Endothelial cell (in vitro differentiated cells): ENCODE data around the gene MCTP1. TPM values are rescaled to one million over a fixed set of nuclear protein-coding genes. Genes with fewer than 3 reads are reported as not detected.

Source experiments
- DNase-seq: peaks from one replicate; pipeline ENCODE4 v3.0.0; 2021; ENCODE audit warnings: low spot score
- H3K27ac Mint-ChIP-seq: one replicate; pipeline ENCODE4 v1.8.0; 2021; ENCODE audit warnings: mixed read lengths, inconsistent platforms; ENCODE audit not compliant: unreplicated experiment
- H3K27me3 Mint-ChIP-seq: one replicate; pipeline ENCODE4 v1.8.0; 2021; ENCODE audit warnings: mild to moderate bottlenecking, moderate library complexity, mixed read lengths, inconsistent platforms; ENCODE audit not compliant: unreplicated experiment
- H3K36me3 Mint-ChIP-seq: one replicate; pipeline ENCODE4 v1.8.0; 2021; ENCODE audit warnings: mild to moderate bottlenecking, low read depth, mixed read lengths, inconsistent platforms; ENCODE audit not compliant: unreplicated experiment
- H3K4me1 Mint-ChIP-seq: one replicate; pipeline ENCODE4 v1.8.0; 2021; ENCODE audit warnings: mild to moderate bottlenecking, mixed read lengths, inconsistent platforms; ENCODE audit not compliant: unreplicated experiment
- H3K4me3 Mint-ChIP-seq: one replicate; pipeline ENCODE4 v1.8.0; 2021; ENCODE audit warnings: mild to moderate bottlenecking, mixed read lengths, inconsistent platforms; ENCODE audit not compliant: unreplicated experiment
- H3K9me3 Mint-ChIP-seq: one replicate; pipeline ENCODE4 v1.8.0; 2021; ENCODE audit warnings: mixed read lengths, inconsistent platforms; ENCODE audit not compliant: unreplicated experiment
- total RNA-seq: library from RNA; stranded (reverse); fragmentation: NEBNext Ultra II Directional; extraction: Animal tissue kit (Norgen Biotek cat#: 25700); gene quantifications from one replicate; pipeline ENCODE4 v1.2.1, GENCODE V29; 2021; ENCODE audit not compliant: unreplicated experiment
- TF ChIP-seq, protein P1 (sequence below): fragments of 200-600 bp; sonication (generic); IDR thresholded peaks from one replicate; pipeline ENCODE4 v1.5.0; 2021; ENCODE audit warnings: antibody characterized with exemption; ENCODE audit not compliant: unreplicated experiment

Gene MCTP1
- total RNA-seq, 1 donor from 2014 or later, result 2.2 TPM

DNA sequence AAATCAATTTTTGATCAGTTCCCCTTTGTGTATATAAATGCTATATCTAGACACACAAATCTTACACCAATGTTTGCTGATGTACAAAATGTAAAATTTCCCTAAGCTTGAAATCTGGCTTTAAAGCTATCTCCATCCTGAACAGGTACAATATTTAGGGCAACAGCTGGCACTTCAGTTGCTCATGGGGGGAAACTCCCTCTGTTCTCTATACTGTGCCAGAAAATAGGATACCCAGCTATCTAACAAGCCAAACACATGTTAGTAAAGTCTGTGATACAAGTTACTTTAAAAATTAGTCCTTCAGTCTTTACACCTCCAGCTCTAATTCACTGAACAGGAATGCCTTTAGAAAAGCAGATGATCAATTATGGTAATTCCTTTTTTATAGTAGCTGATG lies 474.6 kb downstream of the MCTP1 start:
- Mint-ChIP-seq H3K9me3 (no peaks in the 10 kb centered on the region), H3K27me3 (no peaks in the 10 kb centered on the region), H3K4me3 (no peak overlapping the region), H3K4me1 (no peaks in the 10 kb centered on the region), H3K36me3 (no peaks in the 10 kb centered on the region), H3K27ac (no peak overlapping the region)
- no peak for DNase-seq
- TF ChIP-seq, protein P1, sequence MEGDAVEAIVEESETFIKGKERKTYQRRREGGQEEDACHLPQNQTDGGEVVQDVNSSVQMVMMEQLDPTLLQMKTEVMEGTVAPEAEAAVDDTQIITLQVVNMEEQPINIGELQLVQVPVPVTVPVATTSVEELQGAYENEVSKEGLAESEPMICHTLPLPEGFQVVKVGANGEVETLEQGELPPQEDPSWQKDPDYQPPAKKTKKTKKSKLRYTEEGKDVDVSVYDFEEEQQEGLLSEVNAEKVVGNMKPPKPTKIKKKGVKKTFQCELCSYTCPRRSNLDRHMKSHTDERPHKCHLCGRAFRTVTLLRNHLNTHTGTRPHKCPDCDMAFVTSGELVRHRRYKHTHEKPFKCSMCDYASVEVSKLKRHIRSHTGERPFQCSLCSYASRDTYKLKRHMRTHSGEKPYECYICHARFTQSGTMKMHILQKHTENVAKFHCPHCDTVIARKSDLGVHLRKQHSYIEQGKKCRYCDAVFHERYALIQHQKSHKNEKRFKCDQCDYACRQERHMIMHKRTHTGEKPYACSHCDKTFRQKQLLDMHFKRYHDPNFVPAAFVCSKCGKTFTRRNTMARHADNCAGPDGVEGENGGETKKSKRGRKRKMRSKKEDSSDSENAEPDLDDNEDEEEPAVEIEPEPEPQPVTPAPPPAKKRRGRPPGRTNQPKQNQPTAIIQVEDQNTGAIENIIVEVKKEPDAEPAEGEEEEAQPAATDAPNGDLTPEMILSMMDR, result no peak

DNA sequence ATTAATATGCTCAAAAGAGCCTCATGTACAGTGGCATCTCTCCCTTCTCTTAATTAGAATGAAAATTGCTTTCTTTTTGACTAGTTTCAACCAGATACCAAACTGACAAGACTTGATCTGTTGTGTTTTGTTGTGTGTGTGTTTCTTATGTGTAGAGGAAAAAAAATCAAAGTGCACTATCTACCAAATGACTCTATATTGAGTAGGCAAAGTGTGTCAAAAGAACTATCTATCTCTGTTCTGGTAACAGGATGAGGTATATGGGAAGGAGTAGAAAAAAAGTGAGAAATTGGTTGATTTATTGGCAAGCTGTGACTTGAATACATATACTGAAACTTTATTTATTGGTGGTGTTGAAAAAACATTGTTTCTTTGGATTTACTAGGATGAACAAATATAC lies 476.4 kb downstream of the MCTP1 start:
- Mint-ChIP-seq H3K27me3 (no peaks in the 10 kb centered on the region), H3K36me3 (no peaks in the 10 kb centered on the region), H3K27ac (no peak overlapping the region), H3K4me1 (no peaks in the 10 kb centered on the region), H3K9me3 (no peaks in the 10 kb centered on the region), H3K4me3 (no peak overlapping the region)
- TF ChIP-seq, protein P1, result no peak
- DNase-seq, result no peak

DNA sequence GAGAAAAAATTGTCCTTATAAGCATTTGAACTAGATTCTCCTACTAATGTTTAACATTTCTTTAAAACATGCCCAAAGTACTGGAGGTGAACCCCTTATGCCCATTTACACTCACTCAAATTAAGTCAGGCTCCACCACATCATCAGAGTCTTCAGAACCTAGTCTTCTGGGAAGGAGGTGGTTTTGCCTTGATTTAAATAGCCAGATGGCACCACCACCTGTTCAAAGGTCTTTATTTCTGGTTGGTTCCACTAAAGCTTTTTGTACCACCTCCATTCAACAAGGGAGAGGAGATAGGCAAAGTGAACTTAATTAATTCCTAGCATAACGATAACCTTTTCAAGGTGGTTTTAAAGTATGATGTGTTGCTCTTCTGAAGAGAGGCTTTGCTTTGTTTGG lies 476.9 kb downstream of the MCTP1 start:
- H3K9me3 Mint-ChIP-seq, result no peaks in the 10 kb centered on the region
- no peaks in the 10 kb centered on the region for H3K27me3 Mint-ChIP-seq
- no peaks in the 10 kb centered on the region for H3K36me3 Mint-ChIP-seq
- no peak overlapping the region for H3K4me3 Mint-ChIP-seq
- DNase-seq, result no peak
- no peaks in the 10 kb centered on the region for H3K4me1 Mint-ChIP-seq
- no peak overlapping the region for H3K27ac Mint-ChIP-seq
- TF ChIP-seq, protein P1, result no peak

DNA sequence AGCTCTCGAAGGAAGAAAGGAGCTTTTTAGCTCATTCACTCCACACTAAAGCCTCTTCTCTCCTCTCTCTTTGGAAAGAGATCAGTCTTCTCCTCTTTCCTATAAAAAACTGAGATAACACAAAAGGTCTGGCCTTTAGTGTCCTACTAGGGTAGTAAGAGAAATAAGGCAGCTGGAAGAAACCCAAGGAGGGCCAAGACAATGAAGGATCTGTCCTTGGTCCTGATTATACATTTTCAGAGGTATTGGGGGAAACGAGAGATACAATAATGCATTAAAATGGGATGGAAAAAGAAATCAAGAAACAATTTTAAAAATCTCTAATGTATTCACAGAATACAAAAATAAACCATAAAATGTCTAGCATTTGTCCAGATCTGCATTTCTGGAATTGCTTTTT lies 482.4 kb downstream of the MCTP1 start:
- TF ChIP-seq, protein P1, result no peak
- no peak for DNase-seq
- no peaks in the 10 kb centered on the region for H3K4me1 Mint-ChIP-seq
- H3K9me3 Mint-ChIP-seq, result no peaks in the 10 kb centered on the region
- no peak overlapping the region for H3K27ac Mint-ChIP-seq
- H3K4me3 Mint-ChIP-seq, result no peak overlapping the region
- H3K36me3 Mint-ChIP-seq, result no peaks in the 10 kb centered on the region
- no peaks in the 10 kb centered on the region for H3K27me3 Mint-ChIP-seq

DNA sequence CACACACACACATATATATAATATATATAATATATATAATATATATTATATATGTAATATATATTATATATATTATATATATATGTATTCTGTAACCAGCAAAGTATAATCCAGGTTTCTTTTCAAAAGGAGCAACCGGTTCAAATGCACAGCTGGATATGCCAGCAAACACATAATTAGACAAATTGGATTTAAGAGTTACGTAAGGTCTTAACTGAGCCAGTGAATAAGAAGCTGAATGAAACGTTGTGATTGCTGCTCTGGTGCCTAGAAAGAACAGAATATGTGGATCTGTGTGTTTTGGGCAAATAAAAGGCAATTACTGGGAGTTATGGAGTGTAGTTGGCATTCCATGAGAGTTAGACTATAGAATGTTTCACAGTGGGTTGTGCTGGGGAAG lies 488.3 kb downstream of the MCTP1 start:
- no peaks in the 10 kb centered on the region for H3K4me1 Mint-ChIP-seq
- no peaks in the 10 kb centered on the region for H3K27me3 Mint-ChIP-seq

More for the DNA sequence above, 488.3 kb downstream of the MCTP1 start:
- Mint-ChIP-seq H3K4me3 (no peak overlapping the region), H3K27ac (no peak overlapping the region), H3K9me3 (no peaks in the 10 kb centered on the region), H3K36me3 (no peaks in the 10 kb centered on the region)
- no peak for DNase-seq
- TF ChIP-seq, protein P1, result no peak
